Measurements from ENCODE around the gene IFI16. TPM values are rescaled to one million over a fixed set of nuclear protein-coding genes. Genes with fewer than 3 reads are reported as not detected.
"Not testable (repeated sequence)": the region's sequence is repeated elsewhere in the genome, so short reads cannot be mapped to it uniquely, and the experiment has no call there.

Gene IFI16
- total RNA-seq, 2 experiments from 2014 or later: 99.3 to 271 TPM

DNA sequence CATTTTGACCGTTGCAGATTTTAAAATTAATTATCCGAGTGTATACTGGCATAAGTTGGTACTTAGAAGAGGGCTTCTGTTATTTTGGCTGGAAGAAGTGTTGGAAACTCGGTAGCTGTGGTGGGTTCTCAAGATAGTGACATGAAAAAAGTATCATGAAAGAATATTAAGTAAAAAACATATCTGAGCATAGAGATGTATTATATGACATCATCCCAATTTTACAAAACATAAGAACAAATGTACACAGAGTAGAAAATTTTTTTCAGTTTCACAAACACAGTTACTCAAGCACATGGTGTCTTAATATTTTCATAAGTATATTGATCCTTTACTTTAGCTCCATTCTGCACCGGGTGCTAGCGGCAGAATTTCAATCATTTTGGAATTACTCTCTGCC is 684 bp downstream of the IFI16 start:
- ChIA-PET POLR2A (interaction anchor here (1.1 to 6.7 kb wide), 4 partner anchors 55 to 66 kb away, joined by 3 to 93 read pairs (median 15); partner anchors contain the start of gene AIM2), CTCF (ENCODE audit: unreplicated experiment) (interaction anchor here (1.7 kb wide), 1 partner anchor 66 kb away, joined by 5 read pairs; the partner anchor contains the start of gene AIM2)
- no peak for TF ChIP-seq EZH2phosphoT487 (IDR thresholded peaks at IDR 0.05; ENCODE audit: borderline replicate concordance, low read depth, low read length)
- TF ChIP-seq, protein P1, sequence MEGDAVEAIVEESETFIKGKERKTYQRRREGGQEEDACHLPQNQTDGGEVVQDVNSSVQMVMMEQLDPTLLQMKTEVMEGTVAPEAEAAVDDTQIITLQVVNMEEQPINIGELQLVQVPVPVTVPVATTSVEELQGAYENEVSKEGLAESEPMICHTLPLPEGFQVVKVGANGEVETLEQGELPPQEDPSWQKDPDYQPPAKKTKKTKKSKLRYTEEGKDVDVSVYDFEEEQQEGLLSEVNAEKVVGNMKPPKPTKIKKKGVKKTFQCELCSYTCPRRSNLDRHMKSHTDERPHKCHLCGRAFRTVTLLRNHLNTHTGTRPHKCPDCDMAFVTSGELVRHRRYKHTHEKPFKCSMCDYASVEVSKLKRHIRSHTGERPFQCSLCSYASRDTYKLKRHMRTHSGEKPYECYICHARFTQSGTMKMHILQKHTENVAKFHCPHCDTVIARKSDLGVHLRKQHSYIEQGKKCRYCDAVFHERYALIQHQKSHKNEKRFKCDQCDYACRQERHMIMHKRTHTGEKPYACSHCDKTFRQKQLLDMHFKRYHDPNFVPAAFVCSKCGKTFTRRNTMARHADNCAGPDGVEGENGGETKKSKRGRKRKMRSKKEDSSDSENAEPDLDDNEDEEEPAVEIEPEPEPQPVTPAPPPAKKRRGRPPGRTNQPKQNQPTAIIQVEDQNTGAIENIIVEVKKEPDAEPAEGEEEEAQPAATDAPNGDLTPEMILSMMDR (conservative IDR thresholded peaks at IDR 0.05; ENCODE audit: low read length): no peak
- peaks cover 69% of the 10 kb centered on the region for H3K4me1 ChIP-seq (ENCODE audit: insufficient read depth, low read length, poor library complexity, severe bottlenecking)
- H3K4me3 ChIP-seq (ENCODE audit: low read depth, low read length, poor library complexity, severe bottlenecking): peak overlapping the region; percentile 88
- no peaks in the 10 kb centered on the region for H4K20me1 ChIP-seq (ENCODE audit: insufficient read depth, low read length)
- no peaks in the 10 kb centered on the region for H3K9me3 ChIP-seq (ENCODE audit: low read length)
- peak overlapping the region; percentile 77 for H3K4me2 ChIP-seq (ENCODE audit: low read length)
- H3K27ac ChIP-seq (ENCODE audit: low read depth, low read length, poor library complexity, severe bottlenecking): peak overlapping the region; percentile 89
- H3K36me3 ChIP-seq (ENCODE audit: insufficient read depth, low read length): peaks cover 51% of the 10 kb centered on the region
- BruUV-seq (replicated peaks): no TSS peak
- H3K9me2 ChIP-seq (ENCODE audit: insufficient read depth, low read length): no peaks in the 10 kb centered on the region
- no peak overlapping the region for H2AFZ ChIP-seq (ENCODE audit: low read length)
- peaks cover 66% of the 10 kb centered on the region for H3K79me2 ChIP-seq (ENCODE audit: insufficient read depth, low read depth, low read length)
- intact Hi-C loops (cut with micrococcal nuclease; ENCODE audit: unreplicated experiment): loop anchor here (5.0 kb wide), 2 partner anchors 723 to 833 kb away; partner anchors contain the start of gene CD1C
- DNase-seq (ENCODE audit: low spot score): no peak

DNA sequence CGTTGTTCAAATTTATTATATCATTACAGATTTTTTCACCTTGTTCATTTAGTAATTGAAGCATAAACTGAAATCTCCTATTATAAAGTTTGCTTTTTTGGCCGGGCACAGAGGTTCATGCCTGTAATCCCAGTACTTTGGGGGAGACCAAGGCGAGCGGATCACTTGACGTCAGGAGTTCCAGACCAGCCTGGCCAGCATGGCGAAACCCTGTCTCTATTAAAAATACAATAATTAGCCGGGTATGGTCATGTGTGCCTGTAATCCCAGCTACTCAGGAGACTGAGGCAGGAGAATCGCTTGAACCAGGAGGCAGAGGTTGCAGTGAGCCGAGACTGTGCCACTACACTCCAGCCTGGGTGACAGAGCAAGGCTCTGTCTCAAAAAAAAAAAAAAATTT is 1.3 kb downstream of the IFI16 start:
- not testable (repeated sequence) for BruUV-seq (replicated peaks); H3K9me2 ChIP-seq (ENCODE audit: insufficient read depth, low read length); H4K20me1 ChIP-seq (ENCODE audit: insufficient read depth, low read length); H3K9me3 ChIP-seq (ENCODE audit: low read length); H2AFZ ChIP-seq (ENCODE audit: low read length)
- peaks cover 69% of the 10 kb centered on the region for H3K4me1 ChIP-seq (ENCODE audit: insufficient read depth, low read length, poor library complexity, severe bottlenecking)
- ChIA-PET CTCF (ENCODE audit: unreplicated experiment) (interaction anchor here (1.7 kb wide), 1 partner anchor 65 kb away, joined by 5 read pairs; the partner anchor contains the start of gene AIM2), POLR2A (interaction anchor here (0.6 to 6.7 kb wide), 5 partner anchors 53 to 66 kb away, joined by 3 to 93 read pairs (median 6); partner anchors contain the start of gene AIM2)
- intact Hi-C loops (cut with micrococcal nuclease; ENCODE audit: unreplicated experiment): loop anchor here (5.0 kb wide), 2 partner anchors 724 to 834 kb away; partner anchors contain the start of gene CD1C
- H3K79me2 ChIP-seq (ENCODE audit: insufficient read depth, low read depth, low read length): peaks cover 70% of the 10 kb centered on the region
- peak overlapping the region; percentile 88 for H3K4me3 ChIP-seq (ENCODE audit: low read depth, low read length, poor library complexity, severe bottlenecking)
- peak; percentile 33 for DNase-seq (ENCODE audit: low spot score)
- peak overlapping the region; percentile 77 for H3K4me2 ChIP-seq (ENCODE audit: low read length)
- H3K27ac ChIP-seq (ENCODE audit: low read depth, low read length, poor library complexity, severe bottlenecking): peak overlapping the region; percentile 89
- H3K36me3 ChIP-seq (ENCODE audit: insufficient read depth, low read length): peaks cover 55% of the 10 kb centered on the region

DNA sequence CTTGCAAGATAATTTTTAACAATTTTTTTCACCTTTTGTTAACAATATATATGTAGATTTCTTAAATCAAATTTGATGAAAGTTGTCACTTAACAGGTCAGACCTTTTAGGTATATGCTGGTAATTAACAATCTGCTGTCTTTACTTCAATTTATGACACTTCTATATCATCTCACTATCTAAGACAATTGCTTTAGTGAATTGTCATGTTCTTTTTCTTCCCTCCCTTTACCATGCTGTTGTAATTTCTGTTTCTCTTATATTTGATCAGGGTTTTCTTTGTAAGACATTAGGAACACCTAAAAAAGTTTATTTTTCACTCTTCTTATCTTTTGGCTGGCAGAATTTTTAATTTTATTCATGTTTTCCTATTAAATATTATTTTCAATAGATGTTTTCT is 2.0 kb downstream of the IFI16 start:
- peak overlapping the region; percentile 77 for H3K4me2 ChIP-seq (ENCODE audit: low read length)
- BruUV-seq (replicated peaks): no TSS peak
- H2AFZ ChIP-seq (ENCODE audit: low read length): no peak overlapping the region
- POLR2A ChIA-PET: interaction anchor here (0.6 to 6.7 kb wide), 6 partner anchors 53 to 835 kb away, joined by 3 to 93 read pairs (median 5); partner anchors contain the start of gene AIM2
- H4K20me1 ChIP-seq (ENCODE audit: insufficient read depth, low read length): no peaks in the 10 kb centered on the region
- intact Hi-C loops (cut with micrococcal nuclease; ENCODE audit: unreplicated experiment): loop anchor here (1.0 to 5.0 kb wide), 4 partner anchors 57 to 834 kb away; partner anchors contain the start of gene CD1C
- peak overlapping the region; percentile 88 for H3K4me3 ChIP-seq (ENCODE audit: low read depth, low read length, poor library complexity, severe bottlenecking)
- H3K36me3 ChIP-seq (ENCODE audit: insufficient read depth, low read length): peaks cover 63% of the 10 kb centered on the region
- CTCF ChIA-PET (ENCODE audit: unreplicated experiment): no interaction called here
- no peaks in the 10 kb centered on the region for H3K9me2 ChIP-seq (ENCODE audit: insufficient read depth, low read length)
- peaks cover 78% of the 10 kb centered on the region for H3K79me2 ChIP-seq (ENCODE audit: insufficient read depth, low read depth, low read length)
- TF ChIP-seq, protein P1 (conservative IDR thresholded peaks at IDR 0.05; ENCODE audit: low read length): no peak
- TF ChIP-seq EZH2phosphoT487 (IDR thresholded peaks at IDR 0.05; ENCODE audit: borderline replicate concordance, low read depth, low read length): no peak
- H3K27ac ChIP-seq (ENCODE audit: low read depth, low read length, poor library complexity, severe bottlenecking): peak overlapping the region; percentile 89
- no peaks in the 10 kb centered on the region for H3K9me3 ChIP-seq (ENCODE audit: low read length)
- DNase-seq (ENCODE audit: low spot score): no peak
- peaks cover 69% of the 10 kb centered on the region for H3K4me1 ChIP-seq (ENCODE audit: insufficient read depth, low read length, poor library complexity, severe bottlenecking)

All from OCI-LY7 (cell line).